ENCODE data around the gene ADPRHL1.

ADPRHL1 gene

GRCh38 chr13:113452942-113453901 is at the start of gene ADPRHL1:
Gene ADPRHL1 (minus strand): TSS chr13:113453488. CDS start chr13:113453437, 51 bp downstream.
- no peak for ATAC-seq

GRCh38 chr13:113502686-113503085 is 49.4 kb upstream of the ADPRHL1 start:
- ATAC-seq, result no peak

- no peak for ATAC-seq
Observed at GRCh38 chr13:113500530-113501265, 47.4 kb upstream of the ADPRHL1 start.

GRCh38 chr13:113499936-113500335 is 46.6 kb upstream of the ADPRHL1 start:
- ATAC-seq, result no peak

- no peak for ATAC-seq
Observed at GRCh38 chr13:113498905-113499304, 45.6 kb upstream of the ADPRHL1 start.

DNA sequence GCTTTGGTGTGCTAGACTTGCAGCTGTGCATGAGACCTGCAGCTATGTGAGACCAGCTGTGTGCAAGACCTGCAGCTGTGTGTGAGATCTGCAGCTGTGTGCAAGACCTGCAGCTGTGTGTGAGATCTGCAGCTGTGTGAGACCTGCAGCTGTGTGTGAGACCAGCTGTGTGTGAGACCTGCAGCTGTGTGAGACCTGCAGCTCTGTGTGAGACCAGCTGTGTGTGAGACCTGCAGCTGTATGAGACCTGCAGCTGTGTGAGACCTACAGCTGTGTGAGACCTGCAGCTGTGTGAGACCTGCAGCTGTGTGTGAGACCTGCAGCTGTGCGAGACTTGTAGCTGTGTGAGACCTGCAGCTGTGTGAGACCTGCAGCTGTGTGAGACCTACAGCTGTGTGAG is 43.9 kb upstream of the ADPRHL1 start:
- no peak for ATAC-seq

DNA sequence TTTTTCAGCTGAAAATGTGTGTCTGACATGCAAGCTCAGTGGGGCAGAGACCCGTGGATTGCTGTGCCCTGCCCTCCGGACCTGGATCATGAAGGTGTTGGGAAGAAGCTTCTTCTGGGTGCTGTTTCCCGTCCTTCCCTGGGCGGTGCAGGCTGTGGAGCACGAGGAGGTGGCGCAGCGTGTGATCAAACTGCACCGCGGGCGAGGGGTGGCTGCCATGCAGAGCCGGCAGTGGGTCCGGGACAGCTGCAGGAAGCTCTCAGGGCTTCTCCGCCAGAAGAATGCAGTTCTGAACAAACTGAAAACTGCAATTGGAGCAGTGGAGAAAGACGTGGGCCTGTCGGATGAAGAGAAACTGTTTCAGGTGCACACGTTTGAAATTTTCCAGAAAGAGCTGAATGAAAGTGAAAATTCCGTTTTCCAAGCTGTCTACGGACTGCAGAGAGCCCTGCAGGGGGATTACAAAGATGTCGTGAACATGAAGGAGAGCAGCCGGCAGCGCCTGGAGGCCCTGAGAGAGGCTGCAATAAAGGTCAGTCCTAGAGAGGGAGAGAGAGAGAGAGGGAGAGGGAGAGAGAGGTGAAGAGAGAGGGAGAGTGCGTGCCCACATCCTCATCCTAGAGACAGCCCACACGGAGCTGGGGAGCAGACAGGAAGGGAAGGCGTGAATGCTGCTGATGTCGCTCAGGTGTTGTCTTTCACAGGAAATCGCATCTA is 42.4 kb upstream of the ADPRHL1 start:
- ATAC-seq, result no peak

GRCh38 chr13:113493315-113493951 is 40.1 kb upstream of the ADPRHL1 start:
- peak; percentile 68 to 74 for ATAC-seq

DNA sequence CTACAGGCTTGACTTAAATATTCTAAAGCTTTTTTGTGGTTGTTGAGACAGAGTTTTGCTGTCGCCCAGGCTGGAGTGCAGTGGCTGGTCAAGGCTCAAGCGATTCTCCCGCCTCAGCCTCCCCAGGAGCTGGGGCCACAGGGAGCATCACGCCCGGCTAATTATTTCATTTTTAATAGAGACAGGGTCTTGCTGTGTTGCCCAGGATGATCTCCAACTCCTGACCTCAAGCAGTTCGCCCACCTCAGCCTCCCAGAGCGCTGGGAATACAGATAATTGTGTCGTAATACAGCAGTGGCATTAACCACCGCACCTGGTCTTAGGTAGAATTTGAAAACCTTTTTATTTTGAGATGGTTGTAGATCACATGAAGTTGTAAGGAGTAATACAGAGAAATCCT is 38.7 kb upstream of the ADPRHL1 start:
- no peak for ATAC-seq

- ATAC-seq, result no peak
Observed at GRCh38 chr13:113491418-113491883, 38.2 kb upstream of the ADPRHL1 start.

DNA sequence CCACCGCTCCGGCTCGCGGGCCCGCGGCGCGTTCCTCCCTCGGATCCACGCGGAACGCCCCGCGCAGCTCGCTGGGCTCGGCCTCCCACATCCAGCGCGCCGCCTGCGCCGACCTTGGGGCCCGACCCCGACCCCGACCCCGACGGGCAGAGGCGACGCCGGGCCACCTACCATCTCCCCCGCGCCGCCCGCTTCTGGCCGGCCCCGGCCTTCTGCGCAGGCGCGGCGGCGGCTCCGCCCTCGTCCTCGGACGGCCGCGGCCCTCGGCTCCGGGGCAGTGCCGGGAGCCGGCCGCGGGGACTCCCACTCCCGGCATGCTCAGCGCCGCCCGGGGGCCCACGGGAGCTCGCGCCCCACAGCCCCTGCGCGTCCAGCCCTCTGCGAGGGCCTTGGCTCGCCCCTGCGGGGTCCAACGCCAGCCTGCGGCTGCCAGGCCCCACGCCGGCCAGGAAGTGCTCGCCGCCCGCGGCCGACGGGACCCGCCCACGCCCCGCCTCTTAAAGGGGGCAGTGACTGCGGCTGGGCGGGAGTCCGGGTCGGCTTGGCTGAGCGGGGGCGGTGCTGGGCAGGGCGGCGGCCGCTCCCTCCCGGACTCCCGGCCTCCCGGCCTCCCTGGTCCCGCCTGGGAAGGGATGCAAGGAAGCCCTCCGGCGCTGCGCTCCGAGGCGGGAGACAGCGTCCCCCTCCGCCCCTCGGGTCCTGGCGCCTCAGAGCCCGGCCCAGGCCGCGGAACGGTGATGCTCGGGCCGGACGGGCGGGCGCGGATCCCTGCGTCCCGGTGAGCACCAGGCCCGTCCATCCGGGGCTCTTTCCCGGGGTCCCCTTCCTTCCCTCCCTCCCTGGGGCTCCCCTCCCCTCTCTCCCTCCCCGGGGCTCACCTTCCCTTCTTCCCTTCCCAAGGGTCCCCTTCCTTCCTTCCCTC is 37.5 kb upstream of the ADPRHL1 start, which contains the start of gene DCUN1D2:
Gene DCUN1D2 (minus strand): TSS at position 216 of the 922 bp plus-strand sequence. CDS start 42 bp downstream, at position 174.
- ATAC-seq, result peak; percentile 70 to 71

GRCh38 chr13:113489549-113490495 is 36.5 kb upstream of the ADPRHL1 start:
- ATAC-seq, result peak; percentile 19 to 24

DNA sequence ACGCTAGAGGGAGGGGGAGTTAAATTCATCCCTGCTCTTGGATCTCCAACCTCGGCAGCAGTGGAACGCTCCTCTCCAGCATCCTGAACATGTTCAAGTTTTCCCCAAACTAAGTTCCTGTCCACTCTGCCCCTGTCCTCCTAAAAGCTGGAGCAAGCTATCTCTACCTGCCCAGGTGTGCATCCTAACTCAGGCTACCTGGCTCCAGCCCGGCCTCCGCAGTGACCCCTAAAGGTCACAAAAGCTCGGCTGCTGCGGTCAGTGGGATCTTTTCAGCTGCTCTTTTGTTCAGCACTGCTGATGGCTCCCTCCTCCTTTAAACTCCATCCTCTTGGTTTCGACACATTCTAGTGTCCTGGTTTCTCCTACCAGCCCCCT is 35.9 kb upstream of the ADPRHL1 start:
- ATAC-seq, result no peak

GRCh38 chr13:113488283-113488682 is 35.0 kb upstream of the ADPRHL1 start:
- ATAC-seq, result no peak

GRCh38 chr13:113486698-113487097 is 33.4 kb upstream of the ADPRHL1 start:
- ATAC-seq, result no peak

GRCh38 chr13:113485545-113485944 is 32.3 kb upstream of the ADPRHL1 start:
- no peak for ATAC-seq

DNA sequence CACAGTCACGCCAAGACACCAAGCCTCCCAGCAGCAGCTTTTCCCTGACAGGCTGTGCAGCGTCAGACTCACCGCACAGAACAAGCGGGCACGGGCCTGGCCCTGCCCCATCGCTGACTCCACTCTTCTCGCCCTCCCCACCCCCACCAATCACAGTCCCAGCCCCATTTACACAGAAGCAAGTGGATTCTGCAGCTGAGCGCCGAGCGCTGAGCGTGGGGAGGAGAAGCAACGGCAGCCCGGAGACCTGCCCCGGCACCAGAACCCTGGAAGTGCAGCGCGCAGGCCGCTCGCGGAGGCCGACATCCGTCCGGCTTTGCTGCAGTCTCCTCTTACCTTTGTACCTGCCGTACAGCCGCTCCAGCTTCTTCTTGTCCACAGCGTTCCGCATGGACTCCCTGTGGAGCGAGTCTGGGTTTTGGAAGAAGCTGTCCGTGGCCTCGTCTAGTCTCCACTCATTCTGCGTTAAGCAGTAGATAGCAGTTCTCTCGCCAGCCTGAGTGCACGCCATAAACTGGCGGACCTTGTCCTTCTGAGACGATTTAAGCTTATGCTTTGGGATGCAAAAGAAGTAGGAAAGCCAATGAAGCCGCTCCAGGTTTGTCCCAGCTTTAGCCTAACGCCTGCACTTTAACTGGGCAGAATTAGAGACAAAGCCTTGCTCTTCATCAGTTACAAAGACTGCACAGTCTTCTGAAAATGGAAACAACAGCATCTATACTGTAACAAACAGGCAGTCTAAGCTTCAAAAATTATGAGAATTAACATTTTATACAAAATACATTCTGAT is 30.4 kb upstream of the ADPRHL1 start:
- ATAC-seq, result no peak

- no peak for ATAC-seq
Observed at GRCh38 chr13:113483081-113483480, 29.8 kb upstream of the ADPRHL1 start.

DNA sequence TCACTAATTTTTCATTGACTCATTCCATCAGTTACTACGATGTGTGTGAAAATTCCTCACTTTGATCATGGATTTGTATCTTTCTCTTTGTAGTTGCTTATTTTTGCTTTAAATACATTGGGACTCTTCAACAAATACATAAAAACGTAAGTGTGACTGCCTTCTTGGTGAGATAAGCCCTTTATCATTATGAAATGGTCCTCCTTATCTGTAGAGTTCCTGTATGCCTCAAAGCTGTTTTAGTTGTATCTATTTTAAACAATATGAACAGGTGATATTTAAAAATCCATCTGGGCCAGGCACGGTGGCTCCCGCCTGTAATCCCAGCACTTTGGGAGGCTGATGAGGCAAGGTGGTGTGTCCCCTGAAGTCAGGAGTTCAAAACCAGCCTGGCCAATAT is 25.9 kb upstream of the ADPRHL1 start:
- ATAC-seq, result no peak
